ENCODE results near the gene LRP5.
A peak's percentile ranks its signal among the peaks of the same experiment; 100 is the strongest.
"Not testable (repeated sequence)": the region's sequence is repeated elsewhere in the genome, so short reads cannot be mapped to it uniquely, and the experiment has no call there.

LRP5 gene

DNA sequence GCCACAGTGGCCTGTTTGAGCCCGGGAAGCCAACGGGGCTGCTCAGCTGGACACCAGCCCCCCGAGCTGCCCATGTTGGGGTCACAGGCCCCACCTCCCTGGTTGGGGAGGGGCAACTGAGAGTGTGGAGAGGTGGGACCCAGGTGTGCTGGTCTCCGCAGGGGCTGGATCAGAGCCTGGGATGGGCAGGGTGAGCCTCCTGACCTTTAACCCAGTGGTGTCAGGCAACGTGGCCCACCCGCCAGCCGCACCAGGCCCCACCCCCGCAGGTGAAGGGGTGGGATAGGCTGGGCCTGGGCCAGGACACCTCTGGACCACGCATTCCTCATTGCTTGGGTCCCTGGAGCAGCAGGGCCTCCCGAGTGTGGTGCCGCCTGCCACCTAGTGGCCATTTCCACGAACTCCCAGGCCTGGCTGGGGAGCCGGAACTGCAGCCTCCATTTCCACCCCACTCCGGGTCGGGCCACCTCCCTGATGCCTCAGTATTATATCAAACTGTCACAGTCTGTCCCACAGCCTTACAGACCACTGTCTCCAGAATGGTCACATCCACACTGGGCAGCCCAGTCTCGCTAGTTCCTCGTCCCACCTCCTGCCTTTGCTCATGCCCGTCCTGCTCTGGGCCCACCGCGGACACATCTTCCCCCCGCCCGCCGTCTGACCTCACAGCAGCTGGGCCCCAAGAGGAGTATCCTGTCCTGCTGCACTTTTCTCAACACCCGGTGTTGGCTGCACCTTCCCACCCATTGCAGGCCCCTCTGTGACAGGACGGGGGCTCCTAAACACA, 134.8 kb downstream of the LRP5 start:
- H2AFZ ChIP-seq, result no peak overlapping the region
- H3K9ac ChIP-seq, result no peak overlapping the region
- H3K4me1 ChIP-seq, result no peaks in the 10 kb centered on the region
- no peak overlapping the region for H3K4me2 ChIP-seq (ENCODE audit: low read length)
- no peak overlapping the region for H3K4me3 ChIP-seq (ENCODE audit: low read depth, low read length)
- H3K9me3 ChIP-seq (ENCODE audit: control insufficient read depth, low read length), result no peaks in the 10 kb centered on the region
- H3K27ac ChIP-seq, result no peak overlapping the region
- peak; percentile 73 for TF ChIP-seq CTCF (IDR thresholded peaks at IDR 0.05)
- H3K79me2 ChIP-seq, result no peaks in the 10 kb centered on the region
- no peaks in the 10 kb centered on the region for H3K36me3 ChIP-seq (ENCODE audit: control insufficient read depth, insufficient read depth, low read length)
- no peaks in the 10 kb centered on the region for H3K27me3 ChIP-seq (ENCODE audit: control insufficient read depth, insufficient read depth, low read length)

GRCh38 chr11:68447914-68448313, 135.5 kb downstream of the LRP5 start:
- not testable (repeated sequence) for H3K36me3 ChIP-seq (ENCODE audit: control insufficient read depth, insufficient read depth, low read length); H3K4me2 ChIP-seq (ENCODE audit: low read length); H3K79me2 ChIP-seq; H3K27me3 ChIP-seq (ENCODE audit: control insufficient read depth, insufficient read depth, low read length); H3K9ac ChIP-seq; H3K4me3 ChIP-seq (ENCODE audit: low read depth, low read length); H3K27ac ChIP-seq; H3K4me1 ChIP-seq; H3K9me3 ChIP-seq (ENCODE audit: control insufficient read depth, low read length); H2AFZ ChIP-seq

GRCh38 chr11:68448604-68449011, 136.2 kb downstream of the LRP5 start:
- H3K36me3 ChIP-seq (ENCODE audit: control insufficient read depth, insufficient read depth, low read length), result no peaks in the 10 kb centered on the region
- no peak overlapping the region for H3K4me2 ChIP-seq (ENCODE audit: low read length)
- H2AFZ ChIP-seq, result no peak overlapping the region
- H3K4me3 ChIP-seq (ENCODE audit: low read depth, low read length), result no peak overlapping the region
- H3K27ac ChIP-seq, result no peak overlapping the region
- no peaks in the 10 kb centered on the region for H3K9me3 ChIP-seq (ENCODE audit: control insufficient read depth, low read length)
- no peaks in the 10 kb centered on the region for H3K79me2 ChIP-seq
- no peaks in the 10 kb centered on the region for H3K27me3 ChIP-seq (ENCODE audit: control insufficient read depth, insufficient read depth, low read length)
- no peaks in the 10 kb centered on the region for H3K4me1 ChIP-seq
- no peak overlapping the region for H3K9ac ChIP-seq
- TF ChIP-seq CTCF (IDR thresholded peaks at IDR 0.05), result no peak

DNA sequence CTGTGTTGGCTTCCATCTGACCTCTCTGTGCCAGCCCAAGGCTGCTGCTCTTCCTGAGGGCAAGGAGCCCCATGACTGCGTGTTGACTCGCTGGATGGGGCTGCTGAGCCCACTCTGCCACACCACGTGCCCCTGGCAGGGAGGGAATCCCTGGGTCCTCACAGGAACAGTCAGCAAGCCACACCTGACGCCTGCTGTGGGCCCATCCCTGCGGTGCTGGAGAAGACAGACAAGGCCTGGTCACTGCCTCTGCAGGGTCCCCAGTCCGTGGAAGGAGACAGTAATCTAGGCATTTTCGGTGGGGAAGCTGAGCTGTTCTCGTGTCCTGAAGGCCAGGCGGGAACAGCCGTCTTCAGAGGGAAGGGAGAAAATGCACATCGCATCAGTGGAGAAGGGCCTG, 137.6 kb downstream of the LRP5 start:
- H3K4me2 ChIP-seq (ENCODE audit: low read length), result no peak overlapping the region
- H3K9me3 ChIP-seq (ENCODE audit: control insufficient read depth, low read length), result no peaks in the 10 kb centered on the region
- H3K27ac ChIP-seq, result no peak overlapping the region
- no peak overlapping the region for H2AFZ ChIP-seq
- H3K4me3 ChIP-seq (ENCODE audit: low read depth, low read length), result no peak overlapping the region
- H3K79me2 ChIP-seq, result no peaks in the 10 kb centered on the region
- H3K36me3 ChIP-seq (ENCODE audit: control insufficient read depth, insufficient read depth, low read length), result no peaks in the 10 kb centered on the region
- no peaks in the 10 kb centered on the region for H3K4me1 ChIP-seq
- no peak for TF ChIP-seq CTCF (IDR thresholded peaks at IDR 0.05)
- H3K27me3 ChIP-seq (ENCODE audit: control insufficient read depth, insufficient read depth, low read length), result no peaks in the 10 kb centered on the region
- no peak overlapping the region for H3K9ac ChIP-seq

DNA sequence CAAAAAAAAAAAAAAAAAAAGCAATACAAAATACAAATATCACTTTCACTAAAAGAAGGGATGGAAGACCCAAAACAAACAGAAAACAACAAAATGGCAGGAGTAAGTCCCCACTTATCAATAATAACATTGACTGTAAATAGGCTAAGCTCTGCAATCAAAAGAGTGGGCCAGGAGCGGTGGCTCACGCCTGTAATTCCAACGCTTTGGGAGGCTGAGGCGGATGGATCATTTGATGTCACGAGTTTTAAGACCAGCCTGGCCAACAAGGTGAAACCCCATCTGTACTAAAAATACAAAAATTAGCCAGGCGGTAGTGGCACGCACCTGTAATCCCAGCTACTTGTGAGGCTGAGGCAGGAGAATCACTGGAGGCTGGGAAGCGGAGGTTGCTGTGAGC, 138.3 kb downstream of the LRP5 start:
- H3K79me2 ChIP-seq, result no peaks in the 10 kb centered on the region
- H3K9ac ChIP-seq, result no peak overlapping the region
- no peaks in the 10 kb centered on the region for H3K36me3 ChIP-seq (ENCODE audit: control insufficient read depth, insufficient read depth, low read length)
- no peak overlapping the region for H2AFZ ChIP-seq
- no peak overlapping the region for H3K27ac ChIP-seq
- TF ChIP-seq CTCF (IDR thresholded peaks at IDR 0.05), result no peak
- H3K4me3 ChIP-seq (ENCODE audit: low read depth, low read length), result no peak overlapping the region
- no peak overlapping the region for H3K4me2 ChIP-seq (ENCODE audit: low read length)
- H3K4me1 ChIP-seq, result no peaks in the 10 kb centered on the region
- H3K9me3 ChIP-seq (ENCODE audit: control insufficient read depth, low read length), result no peaks in the 10 kb centered on the region
- H3K27me3 ChIP-seq (ENCODE audit: control insufficient read depth, insufficient read depth, low read length), result no peaks in the 10 kb centered on the region
